Measurements from ENCODE around the gene BNIP3. TPM values are rescaled to one million over a fixed set of nuclear protein-coding genes. Genes with fewer than 3 reads are reported as not detected.

The BNIP3 gene
- total RNA-seq, 2 donors from 2014 or later: 147 to 158 TPM

DNA sequence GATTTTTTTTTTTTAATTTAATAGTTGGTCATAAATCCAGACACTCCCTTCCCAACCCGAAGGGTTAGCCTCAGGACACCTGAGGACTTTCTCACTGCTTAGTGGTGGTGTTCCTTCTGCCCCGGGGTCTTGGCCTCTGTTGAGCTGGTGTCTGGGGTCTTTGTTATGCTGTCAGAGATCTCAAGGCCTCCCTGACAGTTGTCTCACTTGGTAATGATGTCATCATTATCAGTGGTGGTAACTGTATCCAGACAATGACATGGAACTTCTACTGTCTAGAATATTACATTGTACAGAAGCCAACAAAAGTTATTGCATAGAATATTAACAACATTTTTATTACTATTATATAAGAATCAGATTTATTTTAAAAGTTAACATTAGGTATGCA, 48.0 kb downstream of the BNIP3 start:
- H3K9me3 ChIP-seq: no peaks in the 10 kb centered on the region
- H3K4me3 ChIP-seq: no peak overlapping the region
- ATAC-seq: no peak
- intact Hi-C loops (cut with DNase I): no loop called here
- no peak overlapping the region for H3K27ac ChIP-seq
- DNase-seq: no peak
- TF ChIP-seq, protein P1, sequence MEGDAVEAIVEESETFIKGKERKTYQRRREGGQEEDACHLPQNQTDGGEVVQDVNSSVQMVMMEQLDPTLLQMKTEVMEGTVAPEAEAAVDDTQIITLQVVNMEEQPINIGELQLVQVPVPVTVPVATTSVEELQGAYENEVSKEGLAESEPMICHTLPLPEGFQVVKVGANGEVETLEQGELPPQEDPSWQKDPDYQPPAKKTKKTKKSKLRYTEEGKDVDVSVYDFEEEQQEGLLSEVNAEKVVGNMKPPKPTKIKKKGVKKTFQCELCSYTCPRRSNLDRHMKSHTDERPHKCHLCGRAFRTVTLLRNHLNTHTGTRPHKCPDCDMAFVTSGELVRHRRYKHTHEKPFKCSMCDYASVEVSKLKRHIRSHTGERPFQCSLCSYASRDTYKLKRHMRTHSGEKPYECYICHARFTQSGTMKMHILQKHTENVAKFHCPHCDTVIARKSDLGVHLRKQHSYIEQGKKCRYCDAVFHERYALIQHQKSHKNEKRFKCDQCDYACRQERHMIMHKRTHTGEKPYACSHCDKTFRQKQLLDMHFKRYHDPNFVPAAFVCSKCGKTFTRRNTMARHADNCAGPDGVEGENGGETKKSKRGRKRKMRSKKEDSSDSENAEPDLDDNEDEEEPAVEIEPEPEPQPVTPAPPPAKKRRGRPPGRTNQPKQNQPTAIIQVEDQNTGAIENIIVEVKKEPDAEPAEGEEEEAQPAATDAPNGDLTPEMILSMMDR (IDR thresholded peaks at IDR 0.05): no peak
- no peak for TF ChIP-seq POLR2A (IDR thresholded peaks at IDR 0.05)
- peaks cover 42% of the 10 kb centered on the region for H3K4me1 ChIP-seq
- H3K36me3 ChIP-seq (replicated peaks in 1 of 2; ENCODE audit: insufficient read depth in 1 of 2, low read depth in 2 of 2): peaks cover 0 to 6% of the 10 kb centered on the region in 2 donors
- WGBS, 2 donors: 64 to 67% methylated on average over 2 of the region's 2 CpGs
- H3K27me3 ChIP-seq: no peaks in the 10 kb centered on the region

DNA sequence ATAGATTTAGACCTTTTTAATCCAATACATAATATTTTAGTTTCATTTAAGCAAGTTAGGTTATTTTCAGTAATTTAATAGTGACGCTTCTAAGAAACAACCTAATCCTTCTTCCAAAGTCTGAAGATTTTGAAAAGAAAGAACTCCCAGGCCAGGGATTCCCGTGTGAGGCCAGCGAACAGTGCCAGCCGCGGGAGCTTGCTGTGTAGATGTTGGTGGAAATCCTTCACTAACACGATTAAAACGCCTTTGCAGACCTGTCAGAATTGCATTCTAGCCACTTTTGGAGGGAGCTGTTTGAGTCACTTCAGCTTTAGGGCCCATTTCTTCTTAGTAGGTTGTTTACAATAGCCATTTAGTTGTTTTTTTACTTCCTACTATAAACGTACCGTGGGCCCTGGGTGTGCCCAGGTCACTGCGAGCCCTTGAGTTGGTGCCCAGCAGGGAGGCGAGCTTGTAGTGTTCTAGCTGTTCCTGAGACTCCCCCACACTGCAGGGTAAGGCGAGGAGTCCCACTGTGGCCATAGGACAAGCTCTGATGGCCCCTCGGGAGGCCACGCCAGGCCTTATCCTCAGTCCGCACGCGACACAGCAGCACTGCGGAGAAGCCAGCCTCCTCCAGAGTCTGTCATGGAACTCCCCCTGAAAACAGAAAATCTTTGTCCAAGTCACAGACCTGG, 48.6 kb downstream of the BNIP3 start:
- no peaks in the 10 kb centered on the region for H3K9me3 ChIP-seq
- no peak for ATAC-seq
- peak in 1 of 4 donors; percentile 11 for DNase-seq
- 91 to 93% methylated on average over 18 of the region's 18 CpGs for WGBS, 2 donors
- H3K27me3 ChIP-seq: no peaks in the 10 kb centered on the region
- H3K27ac ChIP-seq: no peak overlapping the region
- peaks cover 0 to 4% of the 10 kb centered on the region in 2 donors for H3K36me3 ChIP-seq (replicated peaks in 1 of 2; ENCODE audit: insufficient read depth in 1 of 2, low read depth in 2 of 2)
- H3K4me3 ChIP-seq: no peak overlapping the region
- TF ChIP-seq, protein P1 (IDR thresholded peaks at IDR 0.05): no peak
- no peak for TF ChIP-seq POLR2A (IDR thresholded peaks at IDR 0.05)
- intact Hi-C loops (cut with DNase I): no loop called here
- H3K4me1 ChIP-seq: peaks cover 47% of the 10 kb centered on the region

DNA sequence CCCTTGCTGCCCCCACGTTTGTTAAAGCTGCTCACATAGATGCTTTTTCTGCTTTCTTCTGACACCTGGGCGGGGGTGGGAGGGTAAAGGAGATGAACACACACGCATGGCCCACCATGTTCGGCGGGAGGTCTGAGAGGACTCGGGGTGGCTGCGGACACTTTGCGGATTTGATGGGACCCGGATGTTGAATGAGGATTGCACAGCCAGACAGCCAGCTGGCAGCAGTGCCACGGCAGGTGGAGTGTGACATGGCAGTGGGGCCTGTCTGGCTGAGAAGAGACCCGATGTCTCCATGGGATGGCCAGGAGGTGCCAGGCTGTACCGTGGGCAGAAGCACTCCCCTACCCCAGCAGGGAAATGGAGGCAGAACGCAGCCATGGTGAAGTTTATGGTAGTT, 49.7 kb downstream of the BNIP3 start:
- peaks cover 0 to 4% of the 10 kb centered on the region in 2 donors for H3K36me3 ChIP-seq (replicated peaks in 1 of 2; ENCODE audit: insufficient read depth in 1 of 2, low read depth in 2 of 2)
- H3K4me1 ChIP-seq: peaks cover 57% of the 10 kb centered on the region
- no peak overlapping the region for H3K4me3 ChIP-seq
- intact Hi-C loops (cut with DNase I): no loop called here
- ATAC-seq (no peak), DNase-seq (no peak)
- no peak overlapping the region for H3K27ac ChIP-seq
- H3K9me3 ChIP-seq: no peaks in the 10 kb centered on the region
- WGBS, 2 donors: 87 to 91% methylated on average over 13 of the region's 13 CpGs
- TF ChIP-seq POLR2A (IDR thresholded peaks at IDR 0.05): no peak
- TF ChIP-seq, protein P1 (IDR thresholded peaks at IDR 0.05): no peak
- H3K27me3 ChIP-seq: no peaks in the 10 kb centered on the region

DNA sequence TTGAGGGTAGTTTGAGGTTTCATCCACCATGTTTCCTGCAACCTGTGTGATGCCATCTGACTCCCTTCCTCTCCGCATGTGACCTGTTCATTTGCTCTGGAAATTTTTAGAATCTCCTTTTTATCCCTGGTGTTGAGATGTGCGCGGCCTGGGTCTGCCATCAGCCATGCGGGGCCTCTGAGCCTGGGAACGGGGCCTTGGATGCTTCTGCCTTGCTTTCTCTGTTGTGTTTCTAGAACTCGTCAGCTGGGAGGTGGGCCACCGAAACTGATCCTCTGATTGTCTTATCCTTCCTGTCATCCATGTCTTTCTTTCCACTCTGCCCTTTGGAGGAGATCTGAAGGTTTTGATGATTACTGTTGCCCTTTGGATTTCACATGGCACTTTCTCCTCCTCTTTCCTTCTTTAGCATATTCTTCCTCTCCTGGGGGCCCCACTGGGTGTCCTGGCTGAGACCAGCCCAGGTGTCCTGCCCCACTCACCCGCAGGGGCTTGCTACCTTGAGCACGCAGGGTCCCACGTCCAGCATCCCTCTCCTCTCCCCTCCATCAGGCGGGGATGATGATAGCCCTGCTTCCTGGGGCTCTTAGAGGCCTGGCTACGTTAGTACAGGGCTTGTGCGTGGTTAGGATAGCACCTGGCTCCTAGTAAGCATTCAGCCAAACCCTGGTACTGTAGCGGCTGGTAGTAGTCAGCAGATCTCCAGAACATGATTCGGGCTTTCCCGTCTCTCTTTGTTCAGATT, 51.0 kb downstream of the BNIP3 start:
- 93 to 95% methylated on average over 16 of the region's 16 CpGs for WGBS, 2 donors
- H3K27me3 ChIP-seq: no peaks in the 10 kb centered on the region
- H3K36me3 ChIP-seq (replicated peaks in 1 of 2; ENCODE audit: insufficient read depth in 1 of 2, low read depth in 2 of 2): no peaks in the 10 kb centered on the region
- DNase-seq: no peak
- no peaks in the 10 kb centered on the region for H3K9me3 ChIP-seq
- no peak for ATAC-seq
- TF ChIP-seq POLR2A (IDR thresholded peaks at IDR 0.05): no peak
- TF ChIP-seq, protein P1 (IDR thresholded peaks at IDR 0.05): no peak
- intact Hi-C loops (cut with DNase I): no loop called here
- H3K27ac ChIP-seq: no peak overlapping the region
- H3K4me1 ChIP-seq: peaks cover 65% of the 10 kb centered on the region
- H3K4me3 ChIP-seq: no peak overlapping the region

All from body of pancreas (tissue), 4 donors.